Kidney glomerular epithelial cell (primary cell): ENCODE measurements around the gene EMSY.
"Not testable (repeated sequence)": the region's sequence is repeated elsewhere in the genome, so short reads cannot be mapped to it uniquely, and the experiment has no call there.

ENCODE experiments used
- DNase-seq: peaks from one replicate; lab custom pipeline; 2025; lab: John Stamatoyannopoulos, UW

The EMSY gene

GRCh38 chr11:76568621-76569020, 123.8 kb downstream of the EMSY start:
- no peak for DNase-seq

- not testable (repeated sequence) for DNase-seq
Measured at GRCh38 chr11:76572181-76572875, 127.5 kb downstream of the EMSY start.

- DNase-seq = peak; percentile 31
Measured at GRCh38 chr11:76574406-76574805, 129.6 kb downstream of the EMSY start.

DNA sequence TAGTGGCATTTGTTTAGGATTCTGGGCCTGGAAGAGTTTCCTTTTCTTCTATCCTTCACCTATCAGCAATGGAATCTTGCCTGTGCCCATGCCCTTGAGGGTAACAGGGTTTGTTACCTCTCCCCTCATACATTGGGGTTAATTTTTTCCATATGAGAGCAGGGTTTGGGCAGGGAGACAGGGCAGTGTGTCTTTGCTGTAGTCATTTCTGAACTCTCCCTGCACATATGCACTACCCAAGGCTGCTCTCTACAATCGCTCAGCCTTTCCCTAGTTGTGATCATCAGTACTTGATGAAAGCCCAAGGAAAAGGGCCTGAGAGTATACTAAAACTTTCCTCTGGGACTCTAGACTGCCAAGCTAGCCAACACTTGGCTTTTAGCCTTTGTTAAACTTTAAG, 130.1 kb downstream of the EMSY start:
- DNase-seq = no peak

- peak; percentile 96 for DNase-seq
Measured at GRCh38 chr11:76577226-76577920, 132.6 kb downstream of the EMSY start.

DNA sequence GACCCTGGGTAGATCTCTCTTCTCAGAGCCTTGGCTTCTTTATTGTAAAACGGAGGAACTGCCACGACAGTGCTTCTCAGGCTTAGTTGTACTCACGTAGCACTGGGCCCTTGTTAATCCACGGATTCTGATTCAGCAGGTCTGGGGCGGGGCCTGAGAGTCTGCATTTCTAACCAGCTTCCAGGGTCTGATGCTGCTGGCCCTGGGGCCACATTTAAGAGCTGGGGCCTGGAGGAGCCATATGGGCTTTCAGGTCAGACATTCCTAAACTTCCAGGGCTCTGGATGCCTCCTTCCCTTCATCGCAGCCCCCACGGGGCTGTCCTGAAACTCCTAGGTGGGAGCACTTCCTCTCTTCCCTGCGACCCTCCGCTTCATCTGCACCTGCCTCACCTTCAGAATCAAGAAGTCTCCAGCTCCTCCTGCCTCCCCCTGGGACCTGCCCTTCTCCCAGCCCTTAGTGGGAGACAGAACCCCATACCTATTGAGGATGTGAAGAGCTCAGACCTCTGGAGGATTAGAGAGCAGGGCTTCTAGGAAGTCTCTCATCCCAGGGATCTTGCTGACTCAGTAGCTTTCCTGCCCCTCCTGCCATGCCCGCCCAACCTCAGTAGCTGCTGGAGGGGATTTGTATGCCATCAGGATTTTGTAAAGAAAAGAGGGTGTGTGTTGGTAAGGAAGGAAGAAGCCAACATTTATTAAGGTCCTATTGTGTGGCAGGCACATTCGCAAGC, 133.3 kb downstream of the EMSY start:
- no peak for DNase-seq

GRCh38 chr11:76578654-76579055, 133.8 kb downstream of the EMSY start:
- DNase-seq = no peak

DNA sequence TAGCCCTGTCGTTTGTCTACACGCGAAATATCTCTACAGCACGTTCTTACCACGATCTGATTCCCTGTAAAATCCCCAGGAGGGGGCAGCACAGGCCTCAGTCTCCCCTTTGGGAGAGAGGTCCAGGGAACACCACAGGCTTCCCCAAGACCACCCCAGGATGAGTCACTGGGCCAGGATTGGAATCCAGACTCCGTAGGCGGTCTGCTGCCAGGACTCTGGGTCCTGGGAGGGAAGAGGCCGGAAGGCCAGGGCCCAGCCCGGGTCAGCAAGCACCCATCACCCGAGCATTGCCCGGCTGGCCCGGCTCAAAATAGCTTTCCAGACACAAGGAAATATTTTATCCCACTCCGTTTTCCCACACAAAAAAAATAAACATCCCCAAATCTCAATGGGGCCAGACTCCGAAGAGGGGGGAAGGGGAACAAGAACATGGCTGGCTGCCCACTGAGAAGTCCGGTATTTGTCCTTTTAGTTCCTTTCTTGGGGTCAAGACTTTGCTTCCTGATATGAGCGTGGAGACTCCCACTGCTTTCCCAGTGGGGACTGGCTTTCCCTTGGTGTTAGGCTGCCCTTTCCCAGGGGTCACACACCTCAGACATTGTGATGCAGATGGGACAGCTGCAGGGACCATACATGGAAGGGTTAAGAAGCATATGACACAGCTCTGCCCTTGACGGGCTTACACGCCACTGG, 134.4 kb downstream of the EMSY start:
- no peak for DNase-seq

DNA sequence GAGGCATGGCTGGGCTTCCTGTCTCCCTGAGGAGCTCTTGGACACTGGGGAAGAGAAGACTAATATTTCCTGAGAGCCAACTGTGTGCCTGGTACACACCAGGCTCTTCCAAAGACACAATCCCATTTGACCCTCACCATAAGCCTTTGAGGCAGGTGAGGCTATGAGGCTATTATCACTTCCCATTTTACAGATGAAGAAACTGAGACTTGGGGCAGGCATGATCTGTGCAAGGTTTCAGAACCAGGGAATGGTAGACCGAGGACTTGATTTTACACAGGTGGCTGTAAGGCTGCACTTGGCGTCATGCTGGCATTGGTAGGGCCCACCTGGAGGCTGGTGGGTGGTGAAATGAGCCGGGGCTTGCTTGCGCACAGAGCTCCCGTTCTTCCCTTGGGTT, 134.9 kb downstream of the EMSY start:
- DNase-seq = no peak

GRCh38 chr11:76582471-76582870, 137.7 kb downstream of the EMSY start:
- not testable (repeated sequence) for DNase-seq

GRCh38 chr11:76587820-76588454, 143.1 kb downstream of the EMSY start:
- DNase-seq = peak; percentile 25

DNA sequence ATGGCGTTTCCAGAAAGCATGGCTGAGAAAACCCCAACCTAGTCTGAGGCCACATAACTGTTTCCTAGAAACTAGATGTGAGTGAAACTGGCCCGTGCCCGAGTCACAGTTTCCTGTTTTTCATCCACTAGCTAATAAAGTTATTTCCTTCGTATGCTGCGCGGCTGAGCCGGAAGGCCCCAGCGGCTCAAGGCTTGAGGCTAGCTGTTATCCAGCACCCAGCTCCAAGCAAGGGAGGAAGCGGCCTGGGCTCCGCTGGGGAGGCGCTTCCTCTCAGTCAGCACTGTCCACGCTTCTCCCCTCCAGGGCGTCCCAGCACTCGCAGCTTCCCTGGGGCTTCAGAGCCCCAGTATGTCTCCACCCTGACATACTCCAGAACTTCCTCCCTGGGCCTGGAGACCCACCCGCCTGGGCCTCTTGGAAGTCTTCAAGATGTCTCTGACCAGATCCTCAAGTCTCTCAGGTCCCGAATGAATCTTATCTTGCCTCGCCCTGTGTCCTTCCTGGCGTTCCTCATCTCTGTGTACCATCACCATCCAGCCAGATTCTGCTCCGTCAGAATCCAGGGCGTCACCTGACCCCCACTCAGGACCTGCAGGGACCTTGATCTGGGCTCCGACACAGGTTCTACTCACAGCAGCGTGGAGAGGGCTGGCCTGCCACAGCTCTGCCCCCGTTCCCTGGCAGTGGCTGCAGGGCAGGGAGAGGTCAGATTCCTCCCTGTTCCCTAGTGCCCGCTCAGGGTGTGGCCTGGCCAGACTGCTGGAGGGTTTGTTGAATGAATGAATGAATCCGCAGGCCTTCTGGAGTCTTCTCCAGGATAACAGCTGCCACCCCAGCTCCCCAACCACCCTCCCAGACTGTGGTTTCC, 143.9 kb downstream of the EMSY start:
- DNase-seq = no peak

GRCh38 chr11:76589477-76589876, 144.7 kb downstream of the EMSY start:
- no peak for DNase-seq

- DNase-seq = no peak
Measured at GRCh38 chr11:76589964-76590950, 145.4 kb downstream of the EMSY start.

DNA sequence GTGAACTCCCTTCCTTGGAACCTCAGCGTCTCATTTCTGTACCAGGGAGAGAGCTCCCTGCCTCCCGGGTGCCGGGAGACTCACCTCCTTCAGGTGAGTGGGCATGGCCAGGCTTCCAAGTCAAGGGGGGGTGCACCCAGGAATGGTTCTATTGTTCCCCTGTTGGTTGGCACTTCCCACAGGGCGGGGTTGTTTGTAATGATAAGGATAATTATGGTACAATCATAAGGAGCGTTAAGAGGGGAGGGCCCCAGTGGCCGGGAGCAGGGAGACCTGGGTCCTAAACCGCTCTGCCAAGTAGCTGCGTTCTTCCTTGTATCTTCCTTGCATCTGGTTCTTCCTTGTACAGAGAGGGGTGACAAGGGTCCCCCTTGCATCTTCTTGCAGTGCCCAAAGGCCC, 146.6 kb downstream of the EMSY start:
- no peak for DNase-seq

DNA sequence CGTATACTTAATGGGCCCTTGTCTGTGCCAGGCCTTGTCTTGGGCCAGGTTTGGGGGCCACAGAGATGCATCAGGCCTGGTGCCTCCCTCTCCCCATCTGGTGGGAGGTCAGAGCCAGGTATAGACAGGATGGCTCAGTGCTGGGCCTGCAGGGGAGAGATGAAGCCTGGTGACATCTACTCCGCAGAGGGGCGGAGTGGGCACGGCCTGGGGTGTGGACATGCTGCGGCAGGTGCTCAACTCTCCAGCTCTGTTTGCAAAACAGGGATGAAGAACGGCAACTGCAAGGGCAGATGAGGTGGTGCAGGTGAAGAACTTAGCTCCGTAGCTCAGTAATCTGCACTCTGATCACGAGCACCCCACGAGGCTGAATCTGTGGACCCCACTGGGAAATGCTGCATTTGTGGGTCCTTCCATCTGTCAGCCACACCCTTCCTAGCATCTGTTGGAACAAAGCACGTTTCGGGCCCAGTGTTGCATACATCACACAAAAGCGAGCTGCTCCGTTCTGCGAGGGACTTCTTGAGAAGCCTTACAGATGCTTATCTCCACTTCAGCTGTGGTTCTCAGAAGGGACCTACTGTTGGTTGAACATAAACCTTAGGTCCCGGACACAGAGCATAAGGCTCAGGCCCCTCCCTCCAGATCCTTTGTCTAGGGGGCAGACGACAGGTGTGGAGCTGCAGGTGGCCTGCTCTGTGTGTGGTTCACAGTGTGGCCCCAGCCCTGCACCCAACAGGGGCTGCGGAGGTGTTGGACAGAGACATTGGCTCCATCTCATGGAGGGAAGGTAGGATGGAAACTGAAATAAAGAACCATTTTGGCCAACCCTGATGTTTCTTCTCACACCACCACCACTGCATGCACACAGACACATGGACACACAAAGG, 147.5 kb downstream of the EMSY start:
- no peak for DNase-seq

- DNase-seq = no peak
Measured at GRCh38 chr11:76592961-76593360, 148.1 kb downstream of the EMSY start.

GRCh38 chr11:76595091-76595490, 150.3 kb downstream of the EMSY start:
- DNase-seq = not testable (repeated sequence)

DNA sequence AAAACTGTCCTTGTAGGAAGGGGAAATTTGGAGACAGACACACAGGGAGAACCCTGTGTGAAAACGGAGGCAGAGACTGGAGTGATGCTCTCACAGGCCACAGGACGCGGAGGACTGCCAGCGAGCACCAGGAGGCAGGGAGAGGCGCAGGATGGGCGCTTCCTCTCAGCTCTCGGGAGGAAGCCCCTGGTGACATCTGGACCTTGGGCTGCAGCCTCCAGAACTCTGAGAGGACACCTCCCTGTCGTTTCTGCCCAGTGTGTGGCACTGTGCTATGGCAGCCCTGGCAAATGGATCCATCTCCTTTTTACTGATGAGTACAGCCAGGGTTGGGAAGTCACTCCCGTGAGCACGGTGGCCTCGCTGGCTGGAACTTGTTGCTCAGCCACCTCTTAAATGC, 151.8 kb downstream of the EMSY start:
- no peak for DNase-seq
